ENCODE results near the gene PMS2. TPM values are rescaled to one million over a fixed set of nuclear protein-coding genes. Genes with fewer than 3 reads are reported as not detected.
"Not testable (repeated sequence)": the region's sequence is repeated elsewhere in the genome, so short reads cannot be mapped to it uniquely, and the experiment has no call there.

The PMS2 gene
- total and polyA plus RNA-seq, 7 donors: 3.4 to 11.1 (median 5.6) TPM

- H3K27ac ChIP-seq: peak overlapping the region; percentile 91
- DNase-seq (no peak), ATAC-seq (no peak)
- no peaks in the 10 kb centered on the region for H3K27me3 ChIP-seq (ENCODE audit: insufficient read depth in 3 of 3, low read length in 2 of 3)
- peaks cover 0 to 41% of the 10 kb centered on the region in 2 donors for H3K36me3 ChIP-seq (ENCODE audit: insufficient read depth in 1 of 2, low read depth in 1 of 2)
- WGBS, 3 donors: 62 to 85% (median 70%) methylated on average over 4 of the region's 4 CpGs
- H3K9me3 ChIP-seq: no peaks in the 10 kb centered on the region
- intact Hi-C loops (cut with DNase I): no loop called here
- H3K4me3 ChIP-seq: no peak overlapping the region
- TF ChIP-seq CTCF (IDR thresholded peaks at IDR 0.05): no peak
- peaks cover 39% of the 10 kb centered on the region for H3K4me1 ChIP-seq
Observed at GRCh38 chr7:6007386-6007785, 1.5 kb downstream of the PMS2 start.

GRCh38 chr7:5997210-5997808 lies 11.5 kb downstream of the PMS2 start:
- peak; percentile 66 for TF ChIP-seq CTCF (IDR thresholded peaks at IDR 0.05)
- peak in 3 of 4 donors; percentile 73 to 91 (median 74) for ATAC-seq
- Histone ChIP-seq H3K27ac (peak overlapping the region; percentile 30), H3K27me3 (ENCODE audit: insufficient read depth in 3 of 3, low read length in 2 of 3) (no peaks in the 10 kb centered on the region), H3K9me3 (no peaks in the 10 kb centered on the region), H3K4me3 (no peak overlapping the region), H3K4me1 (peaks cover 5% of the 10 kb centered on the region), H3K36me3 (ENCODE audit: insufficient read depth in 1 of 2, low read depth in 1 of 2) (peaks cover 7 to 97% of the 10 kb centered on the region in 2 donors)
- 60 to 66% (median 61%) methylated on average over 10 of the region's 10 CpGs for WGBS, 3 donors
- DNase-seq: no peak
- intact Hi-C loops (cut with DNase I): loop anchor here in 1 of 2 donors (10.0 kb wide), 1 partner anchor 327 kb away; no protein-coding TSS in a partner anchor

- DNase-seq; H3K9me3 ChIP-seq; H3K4me3 ChIP-seq; H3K27ac ChIP-seq; H3K4me1 ChIP-seq; intact Hi-C loops (cut with DNase I); H3K27me3 ChIP-seq (ENCODE audit: insufficient read depth in 3 of 3, low read length in 2 of 3); ATAC-seq: not testable (repeated sequence)
- 87 to 91% (median 89%) methylated on average over 15 of the region's 15 CpGs for WGBS, 3 donors
- H3K36me3 ChIP-seq (ENCODE audit: insufficient read depth in 1 of 2, low read depth in 1 of 2): peaks cover 0 to 53% of the 10 kb centered on the region in 2 donors
Observed at GRCh38 chr7:5987061-5987460, 21.8 kb downstream of the PMS2 start.

- DNase-seq; H3K36me3 ChIP-seq (ENCODE audit: insufficient read depth in 1 of 2, low read depth in 1 of 2); H3K4me3 ChIP-seq; H3K4me1 ChIP-seq; ATAC-seq; H3K27me3 ChIP-seq (ENCODE audit: insufficient read depth in 3 of 3, low read length in 2 of 3); intact Hi-C loops (cut with DNase I); H3K27ac ChIP-seq; H3K9me3 ChIP-seq: not testable (repeated sequence)
- WGBS, 3 donors: 96 to 100% (median 99%) methylated on average over 1 to 2 of the region's 12 CpGs
Observed at GRCh38 chr7:5979680-5980314, 29.1 kb downstream of the PMS2 start.

- DNase-seq; H3K4me3 ChIP-seq; intact Hi-C loops (cut with DNase I); H3K4me1 ChIP-seq; H3K27me3 ChIP-seq (ENCODE audit: insufficient read depth in 3 of 3, low read length in 2 of 3); ATAC-seq; H3K9me3 ChIP-seq; H3K27ac ChIP-seq; H3K36me3 ChIP-seq (ENCODE audit: insufficient read depth in 1 of 2, low read depth in 1 of 2): not testable (repeated sequence)
- WGBS, 3 donors: no CpG with 5 or more reads among the region's 8 CpGs
Observed at GRCh38 chr7:5973580-5973979, 35.3 kb downstream of the PMS2 start.

GRCh38 chr7:5970347-5970911 lies 38.4 kb downstream of the PMS2 start, which contains the start of gene RSPH10B:
Gene RSPH10B, minus strand, starts transcription at chr7:5970689. Its CDS starts 3,573 bp downstream, at chr7:5967116.
- H3K27me3 ChIP-seq (ENCODE audit: insufficient read depth in 3 of 3, low read length in 2 of 3); DNase-seq; H3K36me3 ChIP-seq (ENCODE audit: insufficient read depth in 1 of 2, low read depth in 1 of 2); H3K27ac ChIP-seq; H3K4me1 ChIP-seq; intact Hi-C loops (cut with DNase I); H3K9me3 ChIP-seq; H3K4me3 ChIP-seq: not testable (repeated sequence)
- WGBS, 3 donors: 9 to 54% (median 13%) methylated on average over 6 to 22 of the region's 43 CpGs
- peak in 3 of 4 donors; percentile 45 to 51 (median 49) for ATAC-seq

- H3K9me3 ChIP-seq; H3K4me1 ChIP-seq; H3K36me3 ChIP-seq (ENCODE audit: insufficient read depth in 1 of 2, low read depth in 1 of 2); H3K4me3 ChIP-seq; DNase-seq; ATAC-seq; H3K27ac ChIP-seq; H3K27me3 ChIP-seq (ENCODE audit: insufficient read depth in 3 of 3, low read length in 2 of 3); intact Hi-C loops (cut with DNase I): not testable (repeated sequence)
- 92 to 95% (median 93%) methylated on average over 4 of the region's 7 CpGs for WGBS, 3 donors
Observed at GRCh38 chr7:5963810-5964209, 45.0 kb downstream of the PMS2 start.

GRCh38 chr7:5963205-5963604 lies 45.6 kb downstream of the PMS2 start:
- WGBS, 3 donors: 23 to 53% methylated on average over 3 to 5 of the region's 13 CpGs; no CpG with 5 or more reads in 1 of the 3 donors
- H3K27me3 ChIP-seq (ENCODE audit: insufficient read depth in 3 of 3, low read length in 2 of 3); H3K4me3 ChIP-seq; ATAC-seq; H3K4me1 ChIP-seq; H3K27ac ChIP-seq; H3K36me3 ChIP-seq (ENCODE audit: insufficient read depth in 1 of 2, low read depth in 1 of 2); intact Hi-C loops (cut with DNase I); H3K9me3 ChIP-seq; DNase-seq: not testable (repeated sequence)

GRCh38 chr7:5934945-5935450 lies 73.9 kb downstream of the PMS2 start:
- no CpG with 5 or more reads among the region's 17 CpGs for WGBS, 3 donors
- ATAC-seq; H3K9me3 ChIP-seq; H3K4me3 ChIP-seq; H3K27me3 ChIP-seq (ENCODE audit: insufficient read depth in 3 of 3, low read length in 2 of 3); H3K27ac ChIP-seq; intact Hi-C loops (cut with DNase I); H3K4me1 ChIP-seq; DNase-seq; H3K36me3 ChIP-seq (ENCODE audit: insufficient read depth in 1 of 2, low read depth in 1 of 2): not testable (repeated sequence)
